ENCODE data around the gene TXNL1. TPM values are rescaled to one million over a fixed set of nuclear protein-coding genes. Genes with fewer than 3 reads are reported as not detected.

Gene TXNL1
- total RNA-seq, 5 donors from 2014 or later (not counting 1 experiment from before 2014, with no cell fraction given): 33.6 to 40.2 (median 35.7) TPM

DNA sequence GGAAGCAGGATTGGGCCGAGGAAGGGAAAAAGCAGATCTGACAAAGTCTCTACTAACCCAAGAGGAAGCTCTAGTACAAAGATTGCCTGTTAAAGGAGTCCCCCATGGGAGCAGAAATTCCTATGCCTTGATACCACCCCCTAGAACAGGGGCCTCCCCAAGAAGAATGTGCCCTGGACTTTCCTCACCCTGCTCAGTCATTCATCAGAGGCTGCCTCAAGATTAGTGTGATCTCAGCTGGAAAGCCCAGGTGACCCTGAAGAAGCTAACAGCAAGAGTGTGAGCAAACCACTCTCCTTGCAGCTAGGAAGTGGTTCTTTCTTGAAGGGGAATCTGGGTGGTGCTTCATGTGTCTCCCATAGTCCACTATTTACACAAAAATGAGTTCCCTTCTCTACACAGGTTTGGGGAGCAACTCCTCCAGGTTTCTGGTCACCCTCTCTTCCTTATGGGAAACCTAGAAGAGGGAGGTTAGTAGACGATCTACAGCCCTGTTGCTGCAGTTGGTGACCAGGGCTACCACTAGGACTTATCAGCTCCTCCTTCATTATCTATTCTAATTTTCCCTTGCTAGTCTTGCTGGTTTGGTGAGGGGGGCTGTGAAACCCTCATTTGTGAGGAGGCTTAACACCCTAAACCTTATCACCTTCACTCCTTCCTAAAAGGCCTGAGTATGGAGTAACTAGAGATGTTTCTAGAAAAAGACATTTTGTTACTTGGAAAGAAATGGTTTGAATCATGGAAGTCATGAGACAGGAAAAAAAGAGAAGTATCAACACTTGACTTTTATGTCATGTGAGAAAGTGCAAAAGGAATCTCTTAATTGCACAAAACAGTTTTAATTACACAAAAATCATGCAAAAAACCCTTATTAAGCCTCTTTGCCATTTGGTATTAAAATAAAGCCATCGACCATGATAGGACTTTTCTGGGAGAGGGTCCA is 9.8 kb upstream of the TXNL1 start:
- H3K36me3 Mint-ChIP-seq: peaks cover 5% of the 10 kb centered on the region
- H3K9me3 ChIP-seq: no peaks in the 10 kb centered on the region
- peaks cover 0 to 6% (median 0%) of the 10 kb centered on the region in 3 donors for H3K9me3 Mint-ChIP-seq
- H3K4me1 ChIP-seq (ENCODE audit: control insufficient read depth in 1 of 2, extremely low read depth in 1 of 2, insufficient read depth in 2 of 2, low read length in 2 of 2): peaks cover 14 to 15% of the 10 kb centered on the region in 2 experiments
- WGBS (ENCODE audit: insufficient coverage): 100% methylated on average over 1 of the region's 3 CpGs
- no peak for ATAC-seq (replicated peaks in 1 of 4)
- H3K36me3 ChIP-seq (ENCODE audit: control insufficient read depth in 2 of 2, extremely low read depth in 1 of 2, insufficient read depth in 1 of 2, low read length in 1 of 2): no peaks in the 10 kb centered on the region
- no peak for DNase-seq
- peaks cover 27 to 38% (median 38%) of the 10 kb centered on the region in 3 donors for H3K4me1 Mint-ChIP-seq
- no peaks in the 10 kb centered on the region for H3K27me3 Mint-ChIP-seq
- no peak overlapping the region for H3K4me3 Mint-ChIP-seq
- no peak overlapping the region for H3K27ac Mint-ChIP-seq
- H3K4me3 ChIP-seq (ENCODE audit: control insufficient read depth in 1 of 2, extremely low read depth in 1 of 2, low read length in 1 of 2): no peak overlapping the region
- no peaks in the 10 kb centered on the region for H3K27me3 ChIP-seq (replicated peaks in 1 of 2; ENCODE audit: control insufficient read depth in 2 of 2, extremely low read depth in 1 of 2, insufficient read depth in 2 of 2, low read length in 1 of 2)
- ChIA-PET CTCF (interaction anchor here (0.6 to 3.0 kb wide), 4 partner anchors 9 to 53 kb away, joined by 3 to 16 read pairs (median 4); partner anchors contain the start of gene TXNL1 (in 1 of the 2)), POLR2A (interaction anchor here in 1 of 2 donors (0.6 kb wide), 1 partner anchor 29 kb away, joined by 15 read pairs; no protein-coding TSS in a partner anchor)
- no peak overlapping the region for H3K27ac ChIP-seq (ENCODE audit: low read length)

DNA sequence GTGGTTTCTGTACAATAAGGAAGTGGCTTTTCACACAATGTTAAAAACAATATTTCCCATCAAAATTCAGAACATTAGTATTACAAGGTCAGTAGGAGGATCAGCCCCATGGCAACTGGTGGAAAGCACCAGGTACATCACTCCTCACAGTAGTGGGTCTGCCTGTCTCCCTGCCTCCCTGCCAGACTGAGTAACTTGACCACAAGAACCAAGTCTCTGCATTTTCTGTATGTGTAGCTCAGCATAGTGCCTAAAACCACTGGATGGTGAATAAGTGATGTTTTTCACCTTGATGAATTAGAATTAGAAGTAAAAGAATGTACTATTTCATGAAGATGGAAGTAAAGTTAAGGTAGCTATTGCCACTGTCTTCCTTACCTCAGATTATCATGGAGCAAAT is 8.7 kb upstream of the TXNL1 start:
- ChIA-PET CTCF (interaction anchor here in 1 of 2 donors (0.7 to 3.0 kb wide), 4 partner anchors 8 to 58 kb away, joined by 3 to 16 read pairs (median 4); partner anchors contain the start of gene TXNL1), POLR2A (no interaction called here)
- H3K27ac Mint-ChIP-seq: peak overlapping the region; percentile 30 to 33

DNA sequence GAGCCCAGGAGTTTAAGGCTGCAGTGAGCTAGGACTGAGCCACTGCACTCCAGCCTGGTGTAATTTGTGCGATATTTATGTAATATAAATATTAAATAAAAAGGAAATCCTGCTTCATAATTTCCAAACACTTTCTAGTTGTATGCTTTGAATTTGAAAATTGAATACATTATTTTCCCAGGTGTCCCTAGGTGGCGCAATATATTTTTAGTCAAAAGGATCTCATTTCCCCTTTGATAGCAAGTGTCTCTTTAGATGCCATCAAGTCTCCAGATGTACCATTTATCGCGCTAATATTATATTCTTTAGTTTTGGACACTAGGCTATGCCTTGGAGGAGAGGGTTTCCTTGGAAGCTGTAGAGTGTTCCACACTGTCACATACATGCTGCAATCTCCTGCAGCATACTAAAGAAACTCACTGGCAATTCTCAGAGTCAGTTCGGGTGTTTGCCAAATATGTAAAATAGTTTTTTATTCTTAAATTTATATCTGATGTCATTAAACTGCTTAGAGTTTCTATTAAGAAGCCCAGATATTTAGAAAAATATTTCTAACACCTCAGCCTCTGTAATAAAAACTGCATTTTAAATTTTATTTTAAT is 7.1 kb upstream of the TXNL1 start:
- CTCF ChIA-PET: interaction anchor here (0.6 to 0.7 kb wide), 2 partner anchors 61 to 115 kb away, joined by 4 to 11 read pairs; no protein-coding TSS in a partner anchor
- Histone ChIP-seq H3K36me3 (ENCODE audit: control insufficient read depth in 2 of 2, extremely low read depth in 1 of 2, insufficient read depth in 1 of 2, low read length in 1 of 2) (no peaks in the 10 kb centered on the region), H3K4me1 (ENCODE audit: control insufficient read depth in 1 of 2, extremely low read depth in 1 of 2, insufficient read depth in 2 of 2, low read length in 2 of 2) (peaks cover 0 to 2% of the 10 kb centered on the region in 2 experiments), H3K4me3 (ENCODE audit: control insufficient read depth in 1 of 2, extremely low read depth in 1 of 2, low read length in 1 of 2) (no peak overlapping the region), H3K9me3 (no peaks in the 10 kb centered on the region), H3K27me3 (replicated peaks in 1 of 2; ENCODE audit: control insufficient read depth in 2 of 2, extremely low read depth in 1 of 2, insufficient read depth in 2 of 2, low read length in 1 of 2) (no peaks in the 10 kb centered on the region), H3K27ac (ENCODE audit: low read length) (no peak overlapping the region)
- WGBS (ENCODE audit: insufficient coverage): no CpG with 5 or more reads among the region's 5 CpGs
- DNase-seq (peak in 3 of 35 experiments; percentile 15 to 59 (median 15)), ATAC-seq (replicated peaks in 1 of 4) (peak in 1 of 4 experiments; percentile 56)
- H3K4me3 Mint-ChIP-seq: no peak overlapping the region
- H3K36me3 Mint-ChIP-seq: peaks cover 7% of the 10 kb centered on the region
- POLR2A ChIA-PET: no interaction called here
- H3K27ac Mint-ChIP-seq: no peak overlapping the region
- no peaks in the 10 kb centered on the region for H3K27me3 Mint-ChIP-seq
- peaks cover 2 to 18% (median 18%) of the 10 kb centered on the region in 3 donors for H3K4me1 Mint-ChIP-seq
- peaks cover 0 to under 1% (median 0%) of the 10 kb centered on the region in 3 donors for H3K9me3 Mint-ChIP-seq

More for the DNA sequence above, 8.7 kb upstream of the TXNL1 start:
- Histone ChIP-seq H3K4me1 (ENCODE audit: control insufficient read depth in 1 of 2, extremely low read depth in 1 of 2, insufficient read depth in 2 of 2, low read length in 2 of 2) (peaks cover 3 to 10% of the 10 kb centered on the region in 2 experiments), H3K4me3 (ENCODE audit: control insufficient read depth in 1 of 2, extremely low read depth in 1 of 2, low read length in 1 of 2) (no peak overlapping the region), H3K36me3 (ENCODE audit: control insufficient read depth in 2 of 2, extremely low read depth in 1 of 2, insufficient read depth in 1 of 2, low read length in 1 of 2) (no peaks in the 10 kb centered on the region), H3K27ac (ENCODE audit: low read length) (peak overlapping the region; percentile 16), H3K9me3 (no peaks in the 10 kb centered on the region), H3K27me3 (replicated peaks in 1 of 2; ENCODE audit: control insufficient read depth in 2 of 2, extremely low read depth in 1 of 2, insufficient read depth in 2 of 2, low read length in 1 of 2) (no peaks in the 10 kb centered on the region)
- Mint-ChIP-seq H3K4me3 (no peak overlapping the region), H3K36me3 (peaks cover 7% of the 10 kb centered on the region), H3K4me1 (peaks cover 15 to 28% (median 28%) of the 10 kb centered on the region in 3 donors), H3K9me3 (peaks cover 0 to 6% (median 0%) of the 10 kb centered on the region in 3 donors), H3K27me3 (no peaks in the 10 kb centered on the region)
- ATAC-seq (replicated peaks in 1 of 4) (no peak), DNase-seq (peak in 2 of 35 experiments; percentile 5 to 8)

DNA sequence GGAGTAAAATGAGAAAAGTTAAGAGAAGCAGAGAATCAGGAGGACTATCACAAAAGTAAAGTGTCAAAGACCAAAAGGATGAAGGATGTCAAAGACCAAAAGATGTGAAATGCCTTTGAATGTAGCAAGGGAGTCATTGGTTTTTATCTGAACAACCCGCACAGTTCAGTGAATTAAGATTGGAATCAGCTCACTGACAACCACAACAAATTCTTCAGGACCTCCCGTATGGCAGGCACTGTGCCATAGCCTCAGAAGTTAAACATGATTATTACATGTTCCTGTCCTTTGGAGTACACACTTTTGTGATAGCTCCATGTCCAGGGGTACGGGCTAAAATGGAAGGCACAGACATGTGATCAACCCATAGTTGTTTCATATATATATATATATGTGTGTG is 5.0 kb upstream of the TXNL1 start:
- POLR2A ChIA-PET: no interaction called here
- no peak overlapping the region for H3K4me3 Mint-ChIP-seq
- H3K9me3 ChIP-seq: no peaks in the 10 kb centered on the region
- H3K9me3 Mint-ChIP-seq: no peaks in the 10 kb centered on the region
- CTCF ChIA-PET: no interaction called here
- H3K27me3 ChIP-seq (replicated peaks in 1 of 2; ENCODE audit: control insufficient read depth in 2 of 2, extremely low read depth in 1 of 2, insufficient read depth in 2 of 2, low read length in 1 of 2): no peaks in the 10 kb centered on the region
- peaks cover 2 to 7% of the 10 kb centered on the region in 2 experiments for H3K4me1 ChIP-seq (ENCODE audit: control insufficient read depth in 1 of 2, extremely low read depth in 1 of 2, insufficient read depth in 2 of 2, low read length in 2 of 2)
- no peak overlapping the region for H3K27ac Mint-ChIP-seq
- ATAC-seq (replicated peaks in 1 of 4) (no peak), DNase-seq (no peak)
- peaks cover 17 to 24% (median 17%) of the 10 kb centered on the region in 3 donors for H3K4me1 Mint-ChIP-seq
- WGBS (ENCODE audit: insufficient coverage): 100% methylated on average over 1 of the region's 3 CpGs
- H3K4me3 ChIP-seq (ENCODE audit: control insufficient read depth in 1 of 2, extremely low read depth in 1 of 2, low read length in 1 of 2): no peak overlapping the region
- no peak overlapping the region for H3K27ac ChIP-seq (ENCODE audit: low read length)
- peaks cover 11% of the 10 kb centered on the region for H3K36me3 Mint-ChIP-seq
- H3K36me3 ChIP-seq (ENCODE audit: control insufficient read depth in 2 of 2, extremely low read depth in 1 of 2, insufficient read depth in 1 of 2, low read length in 1 of 2): no peaks in the 10 kb centered on the region
- no peaks in the 10 kb centered on the region for H3K27me3 Mint-ChIP-seq

GRCh38 chr18:56641714-56642337 is 3.4 kb upstream of the TXNL1 start:
- ATAC-seq (replicated peaks in 1 of 4) (no peak), DNase-seq (no peak)
- no peaks in the 10 kb centered on the region for H3K9me3 Mint-ChIP-seq
- no peak overlapping the region for H3K4me3 ChIP-seq (ENCODE audit: control insufficient read depth in 1 of 2, extremely low read depth in 1 of 2, low read length in 1 of 2)
- no peaks in the 10 kb centered on the region for H3K36me3 ChIP-seq (ENCODE audit: control insufficient read depth in 2 of 2, extremely low read depth in 1 of 2, insufficient read depth in 1 of 2, low read length in 1 of 2)
- H3K4me1 Mint-ChIP-seq: peaks cover 19 to 33% (median 26%) of the 10 kb centered on the region in 3 donors
- H3K4me1 ChIP-seq (ENCODE audit: control insufficient read depth in 1 of 2, extremely low read depth in 1 of 2, insufficient read depth in 2 of 2, low read length in 2 of 2): peaks cover 8 to 12% of the 10 kb centered on the region in 2 experiments
- H3K27me3 ChIP-seq (replicated peaks in 1 of 2; ENCODE audit: control insufficient read depth in 2 of 2, extremely low read depth in 1 of 2, insufficient read depth in 2 of 2, low read length in 1 of 2): no peaks in the 10 kb centered on the region
- no peaks in the 10 kb centered on the region for H3K9me3 ChIP-seq
- 91% methylated on average over 7 of the region's 8 CpGs for WGBS (ENCODE audit: insufficient coverage)
- H3K27me3 Mint-ChIP-seq: no peaks in the 10 kb centered on the region
- ChIA-PET POLR2A (interaction anchor here in 1 of 2 donors (0.6 to 0.8 kb wide), 2 partner anchors 8 to 560 kb away, joined by 3 to 4 read pairs; no protein-coding TSS in a partner anchor), CTCF (interaction anchor here (1.7 to 2.2 kb wide), 2 partner anchors 9 kb away, joined by 7 to 8 read pairs; partner anchors contain the start of gene WDR7 (in 2 of the 2))
- no peak overlapping the region for H3K4me3 Mint-ChIP-seq
- no peak overlapping the region for H3K27ac Mint-ChIP-seq
- H3K27ac ChIP-seq (ENCODE audit: low read length): no peak overlapping the region
- peaks cover 7% of the 10 kb centered on the region for H3K36me3 Mint-ChIP-seq
